NCI-H1105 (cell line): Measurements from ENCODE around the gene ISG20L2.
A peak's percentile ranks its signal among the peaks of the same experiment; 100 is the strongest.

Source experiments
- DNase-seq: peaks from one replicate; lab custom pipeline; 2025; lab: John Stamatoyannopoulos, UW

Gene ISG20L2

DNA sequence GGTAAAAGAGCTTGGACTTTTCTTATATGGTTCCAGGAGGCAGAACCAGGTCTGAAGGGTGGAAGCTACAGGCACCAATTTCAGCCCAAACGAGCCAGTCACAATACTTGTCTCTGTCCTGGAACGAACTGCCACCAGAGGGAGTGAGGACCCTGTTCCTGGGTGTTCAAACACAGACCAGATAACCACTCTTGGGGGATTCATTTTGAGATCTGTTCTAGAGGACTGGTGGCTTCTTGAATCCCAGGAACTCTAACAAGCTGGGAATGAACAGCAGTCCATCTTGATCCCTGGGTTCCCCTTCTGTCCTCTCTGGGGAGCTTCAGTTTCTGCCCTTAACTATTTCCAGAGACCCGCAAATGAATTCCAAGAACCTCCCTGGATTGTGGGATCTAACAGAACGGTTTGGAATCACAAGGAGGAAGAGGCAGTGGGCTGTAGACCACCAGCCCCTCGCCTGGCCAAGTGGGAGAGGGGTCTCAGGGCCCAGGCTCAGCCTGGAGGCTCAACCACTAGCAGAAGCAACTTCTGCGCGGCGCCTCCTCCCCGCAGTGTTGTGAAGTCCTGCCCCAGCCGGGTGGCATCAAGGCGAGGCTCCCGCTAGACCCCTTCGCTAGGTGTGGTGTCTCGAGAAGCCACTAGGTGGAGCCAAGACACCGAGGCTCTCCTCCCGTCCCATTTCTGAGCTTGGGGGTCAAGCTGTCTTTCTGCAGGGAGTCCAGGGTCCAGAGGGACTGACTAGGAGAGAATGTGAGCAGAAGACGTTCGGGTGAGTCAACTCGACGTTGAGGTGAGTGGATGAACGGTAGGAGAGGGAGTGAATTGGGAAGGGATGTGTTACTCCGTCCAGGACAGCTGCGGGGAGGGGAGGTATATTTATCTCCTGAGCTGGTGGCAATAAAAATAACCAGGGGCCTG lies 39.3 kb downstream of the ISG20L2 start:
- DNase-seq = peak; percentile 70

DNA sequence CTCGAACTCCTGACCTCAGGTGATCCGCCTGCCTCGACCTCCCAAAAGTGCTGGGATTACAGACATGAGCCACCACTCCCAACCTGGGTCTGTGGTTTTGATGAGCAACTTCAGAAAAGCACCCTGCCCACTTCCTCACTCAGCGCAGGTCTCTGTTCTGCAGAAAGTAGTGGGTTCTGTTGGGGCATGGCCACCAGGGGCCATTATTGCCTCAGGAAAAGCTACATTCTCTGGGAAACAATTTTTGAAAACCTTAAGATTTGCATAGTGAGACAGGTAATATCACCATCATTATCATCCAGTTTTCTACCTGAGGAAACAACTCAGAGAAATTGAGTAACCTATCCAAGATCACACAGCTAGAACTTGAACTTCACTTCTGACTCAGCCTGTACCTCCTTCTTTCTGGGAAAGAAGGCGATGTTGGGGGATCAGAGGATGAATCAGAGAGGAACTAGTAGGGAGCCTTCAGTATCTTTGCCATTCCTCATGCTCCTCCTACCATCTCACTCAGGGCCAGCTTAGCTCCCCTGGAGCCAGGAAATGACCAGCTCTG lies 44.3 kb downstream of the ISG20L2 start:
- DNase-seq = no peak

DNA sequence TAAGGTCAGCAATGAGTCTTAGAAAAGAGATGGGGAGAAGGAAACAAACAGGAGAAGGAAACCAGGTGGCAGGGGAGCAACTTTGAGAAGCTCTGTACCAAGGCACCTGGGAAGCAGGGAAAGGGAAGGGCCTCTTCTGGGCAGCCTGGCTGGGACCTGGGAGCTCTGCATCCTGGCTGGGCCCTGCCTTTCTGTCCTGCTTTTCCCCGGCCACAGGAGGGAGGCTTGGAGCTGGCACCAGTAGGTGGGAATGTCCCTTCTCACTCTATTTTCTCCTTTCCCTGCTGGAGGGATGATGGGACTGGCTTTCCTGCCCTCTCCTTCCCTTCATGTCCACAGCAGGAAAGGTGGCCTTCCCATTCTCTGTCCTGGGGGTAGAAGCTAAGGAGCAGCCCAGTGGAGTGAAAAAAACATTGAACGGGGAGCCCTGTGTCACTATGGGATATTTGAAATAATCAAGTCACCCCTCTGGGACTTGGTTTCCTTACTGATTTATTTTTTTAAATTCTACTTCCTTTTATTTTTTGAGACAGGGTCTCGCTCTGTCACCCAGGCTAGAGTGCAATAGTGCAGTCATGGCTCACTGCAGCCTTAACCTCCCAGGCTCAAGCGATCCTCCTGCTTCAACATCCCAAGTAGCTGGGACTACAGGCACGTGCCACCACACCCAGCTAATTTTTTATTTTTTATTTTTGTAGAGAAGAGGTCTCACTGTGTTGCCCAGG lies 46.2 kb downstream of the ISG20L2 start:
- DNase-seq = no peak

DNA sequence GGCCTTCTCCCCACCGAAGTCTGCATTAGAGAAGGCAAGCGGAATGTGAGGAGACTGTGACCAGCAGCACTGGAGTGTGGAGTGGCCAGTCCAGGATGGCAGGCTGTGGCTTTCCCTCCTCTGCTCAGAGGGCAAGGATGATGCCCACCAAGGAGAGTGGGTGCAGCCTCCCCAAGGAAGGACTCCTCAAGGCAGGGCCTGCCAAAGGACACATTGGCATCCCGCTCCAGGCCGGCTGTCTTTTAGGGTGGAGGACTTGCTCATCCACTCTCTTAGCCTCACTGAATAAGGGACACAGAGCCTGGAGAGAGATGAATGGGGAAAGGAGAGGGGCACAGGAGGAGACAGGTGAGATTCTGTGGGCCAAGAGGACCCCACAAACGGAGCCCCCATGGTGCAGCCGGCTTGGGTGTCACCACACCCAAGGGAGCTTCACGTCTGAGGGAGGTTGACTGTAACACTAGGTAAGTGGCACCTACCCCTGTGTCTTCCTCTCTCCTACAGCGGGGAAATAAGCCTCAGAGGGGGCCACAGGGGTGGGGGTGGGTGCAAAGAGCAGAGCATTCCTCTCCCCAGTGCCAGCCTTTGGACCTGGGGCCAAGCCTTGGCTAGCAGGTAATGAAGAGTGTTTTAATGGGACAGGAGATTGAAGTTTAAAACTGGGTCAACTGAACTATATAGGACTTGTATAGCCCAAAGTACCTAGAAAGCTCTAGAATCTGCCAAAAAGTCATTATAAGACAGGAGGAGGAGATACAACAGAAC lies 47.2 kb downstream of the ISG20L2 start:
- no peak for DNase-seq

DNA sequence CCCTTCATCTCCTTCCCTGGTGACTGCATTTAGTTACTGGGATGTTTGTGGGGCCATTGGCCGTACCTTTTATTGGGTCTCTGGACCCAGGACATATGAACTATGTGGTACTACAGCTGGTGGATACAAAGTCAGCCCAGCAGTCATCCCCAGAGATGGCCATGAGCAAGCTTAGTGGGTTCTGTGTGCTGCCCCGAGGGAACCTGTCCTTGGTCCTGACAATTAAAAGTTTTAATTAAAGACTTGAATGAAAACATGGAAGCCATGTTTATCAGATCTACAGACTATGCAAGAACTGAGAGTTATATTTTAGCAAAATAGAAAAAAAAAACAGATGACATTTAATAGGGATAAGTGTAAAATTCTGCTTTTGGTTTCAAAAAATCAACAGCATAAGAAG lies 48.5 kb downstream of the ISG20L2 start:
- no peak for DNase-seq

DNA sequence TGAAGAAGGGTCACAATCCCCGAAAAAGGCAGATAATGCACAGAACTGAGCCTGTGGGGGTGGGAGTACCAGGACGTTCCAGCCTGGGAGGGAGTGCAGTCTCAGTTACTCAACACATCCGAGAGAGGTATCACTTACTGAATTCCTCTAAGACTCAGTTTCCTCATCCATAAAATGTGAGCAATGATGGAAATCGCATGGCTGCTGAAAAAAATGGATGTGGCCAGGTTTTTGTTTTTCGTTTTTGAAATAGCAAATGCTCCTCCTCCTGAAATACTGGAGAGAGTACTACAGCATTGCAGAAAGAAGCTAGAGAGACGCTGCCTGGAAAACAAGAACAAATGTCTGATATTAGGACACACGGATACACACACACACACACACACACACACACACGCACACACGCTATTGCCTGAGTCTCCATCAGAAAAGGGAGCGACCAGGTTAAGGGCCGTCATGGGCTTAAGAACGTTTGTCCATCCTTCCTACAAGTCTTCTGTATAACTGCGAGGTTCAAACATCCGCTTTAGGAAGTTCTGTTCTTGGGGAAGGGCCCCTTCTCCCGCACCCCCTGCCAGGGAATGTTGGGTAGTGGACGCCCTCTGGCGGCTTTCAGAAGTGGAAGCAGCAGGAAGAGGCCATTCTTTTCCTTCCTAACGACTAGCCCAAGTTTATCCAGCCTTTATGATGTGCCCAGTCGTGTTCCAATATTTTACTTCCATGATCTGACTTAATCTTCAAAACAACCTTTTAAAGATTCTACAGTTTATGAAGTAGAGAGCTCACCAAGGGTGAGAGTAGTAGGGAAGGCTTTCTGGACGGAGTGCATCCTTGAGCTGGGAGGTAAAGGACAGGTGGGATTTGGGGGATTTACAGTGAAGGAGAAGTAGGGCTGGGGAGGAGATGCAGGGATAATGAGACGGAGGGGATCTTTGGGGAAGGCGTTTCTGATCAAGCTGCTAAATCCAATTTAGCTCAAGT lies 50.7 kb downstream of the ISG20L2 start:
- DNase-seq = peak; percentile 58

DNA sequence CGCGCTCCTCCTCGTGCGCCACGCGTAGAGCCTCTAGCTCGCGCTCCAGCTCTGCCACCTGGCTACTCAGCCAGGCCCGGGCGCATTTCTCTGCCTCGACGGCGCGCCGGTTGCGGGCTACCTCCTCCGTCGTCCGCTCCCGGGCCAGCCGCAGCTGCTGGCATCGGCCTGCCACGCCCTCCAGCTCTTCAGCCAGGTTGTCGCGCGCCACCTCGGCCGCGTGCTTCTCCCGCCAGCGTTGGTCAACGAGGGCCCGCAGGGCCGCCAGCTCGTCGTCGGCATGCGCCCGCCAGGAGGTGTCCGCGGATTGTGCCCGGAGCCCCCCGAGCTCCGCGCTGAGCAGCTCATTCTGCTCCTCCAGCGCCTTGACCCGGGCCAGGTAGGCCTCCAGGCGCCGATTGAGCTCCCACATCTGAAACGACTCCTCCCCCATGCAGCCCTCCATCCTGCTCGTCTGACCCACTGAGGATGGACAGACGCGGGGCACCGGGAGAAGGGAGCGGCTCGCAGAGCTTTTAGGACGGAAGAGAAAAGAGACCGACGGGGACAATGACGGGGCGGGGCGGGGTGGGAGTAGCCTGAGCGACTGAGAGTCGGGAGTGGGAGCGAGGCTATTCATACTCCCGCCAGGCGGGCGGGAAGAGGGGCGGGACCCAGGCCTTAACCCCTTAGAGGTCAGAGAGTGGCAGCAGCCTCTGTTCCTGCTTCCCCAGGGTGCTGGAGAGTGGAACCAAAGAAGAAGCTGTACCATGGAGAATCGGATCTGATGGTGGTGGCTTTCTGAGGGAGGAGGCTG lies 51.5 kb downstream of the ISG20L2 start, which contains the start of gene NES:
Gene NES (minus strand): TSS at position 588 of the 796 bp plus-strand sequence. CDS start 143 bp downstream, at position 445.
- peak; percentile 30 for DNase-seq

DNA sequence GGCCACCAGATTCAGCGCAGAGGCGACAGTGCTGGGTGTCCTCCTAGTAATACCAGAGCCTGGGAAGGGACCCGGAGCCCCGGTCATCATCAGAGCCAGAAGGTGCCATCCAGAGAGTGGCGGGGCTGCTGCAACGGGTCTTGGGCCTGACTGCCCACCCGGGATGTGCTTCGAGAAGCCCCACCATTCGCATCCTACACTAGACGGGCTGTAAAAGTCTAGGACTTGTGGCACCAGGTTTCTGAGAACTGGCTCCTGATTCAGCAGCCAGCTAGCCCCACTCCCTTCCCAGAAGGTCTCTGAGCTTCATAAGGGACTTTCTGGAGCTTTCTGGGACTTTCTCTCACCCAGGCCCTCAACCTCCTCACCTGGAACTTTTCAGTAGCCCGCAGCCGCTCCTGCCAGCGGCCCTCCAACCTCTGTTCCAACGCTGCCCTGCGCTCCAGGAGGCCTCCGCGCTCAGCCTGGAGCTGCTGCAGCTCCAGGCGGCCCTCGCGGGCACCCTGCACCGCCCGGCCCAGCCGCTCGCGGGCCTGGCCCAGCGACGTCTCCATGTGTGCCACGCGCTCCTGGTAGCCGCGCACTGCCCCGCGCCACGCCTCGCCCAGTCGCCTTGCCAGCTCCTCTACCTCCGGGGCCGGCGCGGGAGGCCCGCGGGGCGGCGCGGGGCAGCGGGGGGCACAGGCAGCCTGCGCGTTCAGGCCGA lies 52.3 kb downstream of the ISG20L2 start:
- DNase-seq = no peak

DNA sequence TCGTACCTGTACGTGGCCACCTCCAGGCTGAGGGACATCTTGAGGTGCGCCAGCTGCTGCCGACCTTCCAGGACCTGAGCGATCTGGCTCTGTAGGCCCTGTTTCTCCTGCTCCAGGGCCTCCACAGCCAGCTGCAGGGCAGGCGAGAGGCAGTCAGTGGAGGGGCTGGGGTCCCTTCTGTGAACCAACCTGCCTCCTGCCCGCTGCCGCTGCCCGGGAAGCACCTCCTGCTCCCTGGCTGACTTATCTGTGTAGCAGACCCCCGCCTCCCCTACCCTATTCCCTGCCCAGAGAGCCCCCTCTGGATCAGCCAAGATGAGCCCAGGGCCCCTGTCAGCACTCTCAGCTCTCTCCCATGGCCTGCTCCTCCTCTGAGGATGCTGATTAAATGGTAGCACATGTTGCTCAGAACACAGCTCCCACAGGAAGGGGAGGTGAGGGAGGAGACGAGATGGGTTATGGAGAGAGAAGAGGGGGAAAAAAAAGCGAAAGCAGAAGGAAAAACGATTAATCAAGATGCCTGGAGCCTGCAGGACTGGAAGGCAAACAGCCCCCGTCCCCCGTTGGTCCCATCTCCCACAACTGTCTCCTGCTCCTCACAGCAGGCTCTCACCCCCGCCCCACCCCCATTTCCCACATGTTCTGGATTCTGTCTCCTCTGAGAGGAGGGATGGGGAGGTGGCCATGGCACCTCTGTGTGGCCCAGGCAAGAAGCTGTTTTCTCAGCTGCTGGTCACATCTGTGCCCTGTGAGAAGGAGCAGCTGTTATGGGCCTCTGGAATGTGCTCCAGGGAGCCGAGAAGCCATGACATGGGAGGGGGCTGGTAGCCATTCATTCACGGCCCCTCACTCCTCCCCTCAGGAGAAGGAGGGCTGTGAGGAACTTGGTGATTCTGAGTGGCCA lies 53.1 kb downstream of the ISG20L2 start:
- DNase-seq = no peak

DNA sequence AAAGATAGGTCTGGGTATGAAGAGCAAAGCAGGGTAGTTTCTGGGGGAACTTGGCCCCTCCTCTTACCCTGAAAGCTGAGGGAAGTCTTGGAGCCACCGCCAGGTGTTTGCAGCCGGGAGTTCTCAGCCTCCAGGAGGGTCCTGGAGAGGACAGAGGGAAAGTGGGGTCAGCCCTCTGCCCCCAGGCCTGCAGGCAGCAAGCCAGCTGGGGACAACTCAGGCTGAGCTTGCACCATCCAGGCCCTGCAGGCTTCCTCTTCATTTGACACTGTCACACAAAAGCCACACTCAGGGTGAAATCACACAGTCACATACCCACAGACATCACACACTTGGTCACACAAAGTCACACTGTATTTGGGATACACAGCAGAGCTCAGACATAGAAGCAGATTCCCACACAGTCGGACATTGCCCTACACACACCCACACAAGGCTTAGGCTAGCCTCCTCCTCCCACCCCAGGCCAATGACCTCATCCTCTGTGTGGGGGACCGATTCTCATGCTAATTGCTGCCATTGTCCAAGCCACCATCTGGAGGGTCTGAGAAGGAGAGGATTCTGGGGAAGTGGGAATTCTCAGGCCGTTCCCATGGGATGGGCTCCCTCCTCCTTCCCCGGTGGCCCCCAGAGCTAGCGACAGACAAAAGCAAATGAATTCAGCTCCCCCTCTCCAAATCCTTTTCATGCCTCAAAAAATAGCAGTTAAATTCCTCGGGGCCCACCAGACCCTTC lies 55.0 kb downstream of the ISG20L2 start:
- no peak for DNase-seq
